HEK293 (cell line): ENCODE data around the gene RCOR1.

Experiments
- CTCF ChIA-PET: fragments of 350-600 bp; formaldehyde crosslinking; extraction: SDS; loops from one replicate; lab custom pipeline; 2021; ENCODE audit warnings: antibody characterized with exemption; lab: Yijun Ruan, JAX
- POLR2A ChIA-PET: fragments of 300-600 bp; formaldehyde crosslinking; extraction: SDS; loops from one replicate; lab custom pipeline; 2020; ENCODE audit warnings: antibody characterized with exemption, inconsistent platforms; lab: Yijun Ruan, JAX
- H3K27ac ChIP-seq: fragments of 200-500 bp; sonication (Bioruptor generic); 2 replicates; pipeline ENCODE4 v1.5.1; 2014; ENCODE audit warnings: low read depth, low read length, control low read depth, inconsistent platforms; ENCODE audit errors: extremely low read depth
- H3K36me3 ChIP-seq, 2 experiments: fragments of 200-500 bp in 1 of 2; sonication (Bioruptor generic) in 1 of 2; 1 replicate in 1 of 2; 2 replicates in 1 of 2; pipeline ENCODE4 v1.5.1; 2014 to 2017; ENCODE audit warnings: inconsistent platforms in 2 of 2, low read length in 2 of 2; ENCODE audit not compliant: control insufficient read depth in 2 of 2, insufficient read depth in 1 of 2
- H3K4me1 ChIP-seq: fragments of 200-500 bp; sonication (Bioruptor generic); 2 replicates; pipeline ENCODE4 v1.5.1; 2014; ENCODE audit warnings: mild to moderate bottlenecking, low read length, inconsistent platforms; ENCODE audit not compliant: control insufficient read depth, insufficient read depth
- H3K4me3 ChIP-seq: 2 replicates; pipeline ENCODE4 v1.5.1; 2011; ENCODE audit warnings: low read depth, mild to moderate bottlenecking, control low read depth, low read length, moderate library complexity
- H3K9me3 ChIP-seq: fragments of 200-500 bp; sonication (Bioruptor generic); 2 replicates; pipeline ENCODE4 v1.5.1; 2014; ENCODE audit warnings: low read depth, low read length, inconsistent platforms; ENCODE audit not compliant: control insufficient read depth, insufficient read depth
- HOXA7 ChIP-seq: sonication (generic); formaldehyde crosslinking; IDR thresholded peaks from 2 replicates; pipeline ENCODE4 v1.8.1; 2022; ENCODE audit warnings: missing genetic modification reagents, borderline replicate concordance
- KLF1 ChIP-seq: fragments of 450-650 bp; formaldehyde crosslinking; IDR thresholded peaks from 2 replicates; pipeline ENCODE4 v1.5.1; 2016; ENCODE audit warnings: missing biosample characterization, missing genetic modification characterization
- KLF8 ChIP-seq: fragments of 450-650 bp; formaldehyde crosslinking; IDR thresholded peaks from 2 replicates; pipeline ENCODE4 v1.5.1; 2016; ENCODE audit warnings: missing biosample characterization, missing genetic modification characterization
- SALL2 ChIP-seq: fragments of 450-650 bp; formaldehyde crosslinking; IDR thresholded peaks from 2 replicates; pipeline ENCODE4 v1.5.0; 2017; ENCODE audit warnings: missing biosample characterization, mild to moderate bottlenecking, missing genetic modification characterization, borderline replicate concordance
- SCRT2 ChIP-seq: fragments of 450-650 bp; formaldehyde crosslinking; IDR thresholded peaks from 2 replicates; pipeline ENCODE4 v1.5.1; 2016; ENCODE audit warnings: missing biosample characterization, missing genetic modification characterization
- SP2 ChIP-seq: fragments of 450-650 bp; formaldehyde crosslinking; IDR thresholded peaks from 2 replicates; pipeline ENCODE4 v1.5.1; 2016; ENCODE audit warnings: missing biosample characterization, missing genetic modification characterization
- ZBTB48 ChIP-seq: fragments of 450-650 bp; formaldehyde crosslinking; IDR thresholded peaks from 2 replicates; pipeline ENCODE4 v1.5.1; 2016; ENCODE audit warnings: missing biosample characterization, missing genetic modification characterization
- ZNF211 ChIP-seq: fragments of 450-650 bp; formaldehyde crosslinking; IDR thresholded peaks from 2 replicates; pipeline ENCODE4 v1.5.1; 2016; ENCODE audit warnings: low read depth, missing biosample characterization, missing genetic modification characterization
- ZNF23 ChIP-seq: fragments of 450-650 bp; formaldehyde crosslinking; IDR thresholded peaks from 2 replicates; pipeline ENCODE4 v1.5.1; 2016; ENCODE audit warnings: missing biosample characterization, missing genetic modification characterization, borderline replicate concordance
- ZNF335 ChIP-seq: fragments of 450-650 bp; formaldehyde crosslinking; conservative IDR thresholded peaks from 2 replicates; pipeline ENCODE4 v1.5.1; 2016; ENCODE audit warnings: missing biosample characterization, missing genetic modification characterization
- ZNF391 ChIP-seq: fragments of 450-650 bp; formaldehyde crosslinking; IDR thresholded peaks from 2 replicates; pipeline ENCODE4 v1.5.1; 2016; ENCODE audit warnings: low read depth, missing biosample characterization, missing genetic modification characterization, borderline replicate concordance
- ZNF449 ChIP-seq: fragments of 450-650 bp; formaldehyde crosslinking; IDR thresholded peaks from 2 replicates; pipeline ENCODE4 v1.5.1; 2017; ENCODE audit warnings: missing biosample characterization, mild to moderate bottlenecking, missing genetic modification characterization, moderate library complexity
- ZNF549 ChIP-seq: fragments of 450-650 bp; IDR thresholded peaks from 2 replicates; pipeline ENCODE4 v1.5.1; 2018; ENCODE audit warnings: missing biosample characterization, missing genetic modification characterization, mild to moderate bottlenecking, inconsistent platforms, moderate library complexity
- ZNF555 ChIP-seq: fragments of 450-650 bp; formaldehyde crosslinking; conservative IDR thresholded peaks from 2 replicates; pipeline ENCODE4 v1.5.1; 2017; ENCODE audit warnings: missing biosample characterization, mild to moderate bottlenecking, missing genetic modification characterization, inconsistent platforms
- ZNF560 ChIP-seq: fragments of 450-650 bp; formaldehyde crosslinking; IDR thresholded peaks from 2 replicates; pipeline ENCODE4 v1.5.1; 2017; ENCODE audit warnings: missing biosample characterization, missing genetic modification characterization, borderline replicate concordance
- ZNF585B ChIP-seq: fragments of 450-650 bp; formaldehyde crosslinking; IDR thresholded peaks from 2 replicates; pipeline ENCODE4 v1.5.1; 2016; ENCODE audit warnings: missing biosample characterization, missing genetic modification characterization
- ZNF600 ChIP-seq: fragments of 450-650 bp; formaldehyde crosslinking; IDR thresholded peaks from 2 replicates; pipeline ENCODE4 v1.5.1; 2016; ENCODE audit warnings: missing biosample characterization, missing genetic modification characterization
- ZNF610 ChIP-seq: fragments of 450-650 bp; formaldehyde crosslinking; IDR thresholded peaks from 2 replicates; pipeline ENCODE4 v1.5.1; 2016; ENCODE audit warnings: missing biosample characterization, missing genetic modification characterization, borderline replicate concordance
- ZNF624 ChIP-seq: fragments of 450-650 bp; formaldehyde crosslinking; IDR thresholded peaks from 2 replicates; pipeline ENCODE4 v1.5.1; 2017; ENCODE audit warnings: missing biosample characterization, missing genetic modification characterization
- ZNF692 ChIP-seq: fragments of 450-650 bp; formaldehyde crosslinking; IDR thresholded peaks from 2 replicates; pipeline ENCODE4 v1.5.1; 2016; ENCODE audit warnings: missing biosample characterization, missing genetic modification characterization
- ZSCAN23 ChIP-seq: fragments of 450-650 bp; formaldehyde crosslinking; IDR thresholded peaks from 2 replicates; pipeline ENCODE4 v1.5.1; 2016; ENCODE audit warnings: missing biosample characterization, missing genetic modification characterization

The RCOR1 gene

GRCh38 chr14:102557434-102558226, 34.8 kb upstream of the RCOR1 start:
- Histone ChIP-seq H3K9me3 (no peaks in the 10 kb centered on the region), H3K4me3 (no peak overlapping the region), H3K36me3 (no peaks in the 10 kb centered on the region)
- no peak for TF ChIP-seq ZNF23 (tag by site-specific recombination)
- TF ChIP-seq, all 188 proteins: peak for 0
- ChIA-PET POLR2A (no interaction called here), CTCF (interaction anchor here (0.6 kb wide), 1 partner anchor 29 kb away, joined by 3 read pairs; no protein-coding TSS in a partner anchor)
- H3K4me1 ChIP-seq = no peaks in the 10 kb centered on the region
- H3K27ac ChIP-seq = no peak overlapping the region

- no peak overlapping the region for H3K27ac ChIP-seq
- CTCF ChIA-PET = interaction anchor here (0.7 kb wide), 1 partner anchor 36 kb away, joined by 3 read pairs; no protein-coding TSS in a partner anchor
- TF ChIP-seq ZNF585B (tag by site-specific recombination) (peak; percentile 25; the same call in 1 of the 2 replicates), ZNF610 (tag by site-specific recombination) (no peak), ZNF692 (tag by site-specific recombination) (no peak), ZNF335 (tag by site-specific recombination) (0 out of 2 replicates have a peak, but pooled peaks have one; percentile 16), SCRT2 (tag by site-specific recombination) (no peak)
- POLR2A ChIA-PET = interaction anchor here (0.6 to 1.5 kb wide), 2 partner anchors 33 to 34 kb away, joined by 3 to 4 read pairs; no protein-coding TSS in a partner anchor
- H3K4me3 ChIP-seq = no peak overlapping the region
- H3K4me1 ChIP-seq = no peaks in the 10 kb centered on the region
- no peaks in the 10 kb centered on the region for H3K36me3 ChIP-seq
- no peaks in the 10 kb centered on the region for H3K9me3 ChIP-seq
These were observed 33.9 kb upstream of the RCOR1 start for GRCh38 chr14:102558556-102558955.

GRCh38 chr14:102560458-102561261, 31.8 kb upstream of the RCOR1 start:
- Histone ChIP-seq H3K27ac (no peak overlapping the region), H3K36me3 (no peaks in the 10 kb centered on the region), H3K9me3 (no peaks in the 10 kb centered on the region), H3K4me1 (no peaks in the 10 kb centered on the region), H3K4me3 (no peak overlapping the region)
- ChIA-PET CTCF (interaction anchor here (0.8 to 2.2 kb wide), 3 partner anchors 36 to 122 kb away, joined by 3 to 9 read pairs (median 4); no protein-coding TSS in a partner anchor), POLR2A (no interaction called here)
- no peak for TF ChIP-seq SALL2
- no peak for TF ChIP-seq ZNF211 (tag by site-specific recombination)
- no peak for TF ChIP-seq ZNF555
- no peak for TF ChIP-seq ZNF391 (tag by site-specific recombination)

GRCh38 chr14:102565331-102565887, 27.0 kb upstream of the RCOR1 start:
- Histone ChIP-seq H3K27ac (no peak overlapping the region), H3K4me3 (no peak overlapping the region), H3K4me1 (no peaks in the 10 kb centered on the region), H3K9me3 (no peaks in the 10 kb centered on the region), H3K36me3 (no peaks in the 10 kb centered on the region)
- POLR2A ChIA-PET = no interaction called here
- CTCF ChIA-PET = interaction anchor here (0.7 kb wide), 2 partner anchors 35 to 1491 kb away, joined by 3 to 4 read pairs; no protein-coding TSS in a partner anchor
- TF ChIP-seq ZNF624 (tag by site-specific recombination) = no peak
- TF ChIP-seq ZNF600 = no peak
- TF ChIP-seq ZNF449 = no peak
- no peak for TF ChIP-seq ZNF560 (tag by site-specific recombination)
- no peak for TF ChIP-seq ZNF549
- no peak for TF ChIP-seq KLF1 (tag by site-specific recombination)
- TF ChIP-seq ZBTB48 (tag by site-specific recombination) = no peak
- no peak for TF ChIP-seq ZSCAN23 (tag by site-specific recombination)
- no peak for TF ChIP-seq KLF8
- TF ChIP-seq SP2 (tag by site-specific recombination) = no peak
- no peak for TF ChIP-seq HOXA7 (CRISPR knock-in tag)
